ENCODE measurements around the gene LCK.

Gene LCK

DNA sequence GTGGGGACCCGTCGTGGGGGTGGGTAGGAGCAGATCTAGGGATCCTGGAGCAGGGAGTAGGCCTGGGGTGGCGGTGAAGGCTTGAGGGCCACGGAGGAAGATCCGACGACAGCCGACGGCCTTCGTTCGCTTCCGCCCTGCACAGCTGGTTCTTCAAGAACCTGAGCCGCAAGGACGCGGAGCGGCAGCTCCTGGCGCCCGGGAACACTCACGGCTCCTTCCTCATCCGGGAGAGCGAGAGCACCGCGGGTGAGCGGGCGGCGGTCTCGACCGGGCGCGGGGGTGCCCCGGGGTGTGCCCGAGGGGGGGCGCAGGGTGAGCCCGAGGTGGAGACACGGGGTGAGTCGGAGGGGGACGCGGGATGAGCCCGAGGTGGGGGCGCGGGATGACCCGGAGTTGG, 24.4 kb downstream of the LCK start:
- Histone ChIP-seq H3K9me3 (ENCODE audit: control insufficient read depth, insufficient read depth, low read depth, low read length) (no peaks in the 10 kb centered on the region), H3K36me3 (ENCODE audit: control insufficient read depth in 2 of 2, insufficient read depth in 1 of 2, low read length in 2 of 2) (no peaks in the 10 kb centered on the region), H3K27ac (ENCODE audit: extremely low read depth, low read depth, low read length) (no peak overlapping the region), H3K4me3 (ENCODE audit: low read depth, low read length) (no peak overlapping the region), H3K4me1 (ENCODE audit: control insufficient read depth, insufficient read depth, low read length) (no peaks in the 10 kb centered on the region; the same call in 1 of the 2 replicates)
- ChIA-PET CTCF (interaction anchor here (0.6 kb wide), 1 partner anchor 46 kb away, joined by 3 read pairs; no protein-coding TSS in a partner anchor), POLR2A (no interaction called here)
- TF ChIP-seq ZFP69B (tag by site-specific recombination; IDR thresholded peaks at IDR 0.05): no peak
- no peak for TF ChIP-seq GLIS1 (tag by site-specific recombination; IDR thresholded peaks at IDR 0.05)
- no peak for TF ChIP-seq ZFP41 (tag by site-specific recombination; IDR thresholded peaks at IDR 0.05; ENCODE audit: borderline replicate concordance)
- TF ChIP-seq, protein P1, sequence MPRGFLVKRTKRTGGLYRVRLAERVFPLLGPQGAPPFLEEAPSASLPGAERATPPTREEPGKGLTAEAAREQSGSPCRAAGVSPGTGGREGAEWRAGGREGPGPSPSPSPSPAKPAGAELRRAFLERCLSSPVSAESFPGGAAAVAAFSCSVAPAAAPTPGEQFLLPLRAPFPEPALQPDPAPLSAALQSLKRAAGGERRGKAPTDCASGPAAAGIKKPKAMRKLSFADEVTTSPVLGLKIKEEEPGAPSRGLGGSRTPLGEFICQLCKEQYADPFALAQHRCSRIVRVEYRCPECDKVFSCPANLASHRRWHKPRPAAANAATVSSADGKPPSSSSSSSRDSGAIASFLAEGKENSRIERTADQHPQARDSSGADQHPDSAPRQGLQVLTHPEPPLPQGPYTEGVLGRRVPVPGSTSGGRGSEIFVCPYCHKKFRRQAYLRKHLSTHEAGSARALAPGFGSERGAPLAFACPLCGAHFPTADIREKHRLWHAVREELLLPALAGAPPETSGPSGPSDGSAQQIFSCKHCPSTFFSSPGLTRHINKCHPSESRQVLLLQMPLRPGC (tag by site-specific recombination; IDR thresholded peaks at IDR 0.05): no peak
- TF ChIP-seq ZNF311 (tag by site-specific recombination; IDR thresholded peaks at IDR 0.05; ENCODE audit: borderline replicate concordance): no peak
- TF ChIP-seq, protein P2, sequence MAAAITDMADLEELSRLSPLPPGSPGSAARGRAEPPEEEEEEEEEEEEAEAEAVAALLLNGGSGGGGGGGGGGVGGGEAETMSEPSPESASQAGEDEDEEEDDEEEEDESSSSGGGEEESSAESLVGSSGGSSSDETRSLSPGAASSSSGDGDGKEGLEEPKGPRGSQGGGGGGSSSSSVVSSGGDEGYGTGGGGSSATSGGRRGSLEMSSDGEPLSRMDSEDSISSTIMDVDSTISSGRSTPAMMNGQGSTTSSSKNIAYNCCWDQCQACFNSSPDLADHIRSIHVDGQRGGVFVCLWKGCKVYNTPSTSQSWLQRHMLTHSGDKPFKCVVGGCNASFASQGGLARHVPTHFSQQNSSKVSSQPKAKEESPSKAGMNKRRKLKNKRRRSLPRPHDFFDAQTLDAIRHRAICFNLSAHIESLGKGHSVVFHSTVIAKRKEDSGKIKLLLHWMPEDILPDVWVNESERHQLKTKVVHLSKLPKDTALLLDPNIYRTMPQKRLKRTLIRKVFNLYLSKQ (tag by site-specific recombination; IDR thresholded peaks at IDR 0.05; ENCODE audit: borderline replicate concordance): no peak
- TF ChIP-seq KLF10 (tag by site-specific recombination; IDR thresholded peaks at IDR 0.05): no peak
- no peak for TF ChIP-seq ZNF707 (tag by site-specific recombination; IDR thresholded peaks at IDR 0.05)
- TF ChIP-seq, protein P3, sequence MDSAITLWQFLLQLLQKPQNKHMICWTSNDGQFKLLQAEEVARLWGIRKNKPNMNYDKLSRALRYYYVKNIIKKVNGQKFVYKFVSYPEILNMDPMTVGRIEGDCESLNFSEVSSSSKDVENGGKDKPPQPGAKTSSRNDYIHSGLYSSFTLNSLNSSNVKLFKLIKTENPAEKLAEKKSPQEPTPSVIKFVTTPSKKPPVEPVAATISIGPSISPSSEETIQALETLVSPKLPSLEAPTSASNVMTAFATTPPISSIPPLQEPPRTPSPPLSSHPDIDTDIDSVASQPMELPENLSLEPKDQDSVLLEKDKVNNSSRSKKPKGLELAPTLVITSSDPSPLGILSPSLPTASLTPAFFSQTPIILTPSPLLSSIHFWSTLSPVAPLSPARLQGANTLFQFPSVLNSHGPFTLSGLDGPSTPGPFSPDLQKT (IDR thresholded peaks at IDR 0.05; ENCODE audit: borderline replicate concordance, low read depth, low read length): no peak
- TF ChIP-seq, protein P4, sequence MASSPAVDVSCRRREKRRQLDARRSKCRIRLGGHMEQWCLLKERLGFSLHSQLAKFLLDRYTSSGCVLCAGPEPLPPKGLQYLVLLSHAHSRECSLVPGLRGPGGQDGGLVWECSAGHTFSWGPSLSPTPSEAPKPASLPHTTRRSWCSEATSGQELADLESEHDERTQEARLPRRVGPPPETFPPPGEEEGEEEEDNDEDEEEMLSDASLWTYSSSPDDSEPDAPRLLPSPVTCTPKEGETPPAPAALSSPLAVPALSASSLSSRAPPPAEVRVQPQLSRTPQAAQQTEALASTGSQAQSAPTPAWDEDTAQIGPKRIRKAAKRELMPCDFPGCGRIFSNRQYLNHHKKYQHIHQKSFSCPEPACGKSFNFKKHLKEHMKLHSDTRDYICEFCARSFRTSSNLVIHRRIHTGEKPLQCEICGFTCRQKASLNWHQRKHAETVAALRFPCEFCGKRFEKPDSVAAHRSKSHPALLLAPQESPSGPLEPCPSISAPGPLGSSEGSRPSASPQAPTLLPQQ (tag by site-specific recombination; IDR thresholded peaks at IDR 0.05): no peak
- no peak for TF ChIP-seq ZBTB1 (tag by site-specific recombination; IDR thresholded peaks at IDR 0.05)
- TF ChIP-seq ZNF404 (tag by site-specific recombination; IDR thresholded peaks at IDR 0.05): no peak
- TF ChIP-seq ZNF112 (tag by site-specific recombination; IDR thresholded peaks at IDR 0.05): no peak
- no peak for TF ChIP-seq GFI1B (tag by site-specific recombination; IDR thresholded peaks at IDR 0.05)
- no peak for TF ChIP-seq ZNF433 (tag by site-specific recombination; IDR thresholded peaks at IDR 0.05; ENCODE audit: low read depth)
- TF ChIP-seq ZNF530 (tag by site-specific recombination; IDR thresholded peaks at IDR 0.05; ENCODE audit: low read depth): no peak
- TF ChIP-seq, protein P5, sequence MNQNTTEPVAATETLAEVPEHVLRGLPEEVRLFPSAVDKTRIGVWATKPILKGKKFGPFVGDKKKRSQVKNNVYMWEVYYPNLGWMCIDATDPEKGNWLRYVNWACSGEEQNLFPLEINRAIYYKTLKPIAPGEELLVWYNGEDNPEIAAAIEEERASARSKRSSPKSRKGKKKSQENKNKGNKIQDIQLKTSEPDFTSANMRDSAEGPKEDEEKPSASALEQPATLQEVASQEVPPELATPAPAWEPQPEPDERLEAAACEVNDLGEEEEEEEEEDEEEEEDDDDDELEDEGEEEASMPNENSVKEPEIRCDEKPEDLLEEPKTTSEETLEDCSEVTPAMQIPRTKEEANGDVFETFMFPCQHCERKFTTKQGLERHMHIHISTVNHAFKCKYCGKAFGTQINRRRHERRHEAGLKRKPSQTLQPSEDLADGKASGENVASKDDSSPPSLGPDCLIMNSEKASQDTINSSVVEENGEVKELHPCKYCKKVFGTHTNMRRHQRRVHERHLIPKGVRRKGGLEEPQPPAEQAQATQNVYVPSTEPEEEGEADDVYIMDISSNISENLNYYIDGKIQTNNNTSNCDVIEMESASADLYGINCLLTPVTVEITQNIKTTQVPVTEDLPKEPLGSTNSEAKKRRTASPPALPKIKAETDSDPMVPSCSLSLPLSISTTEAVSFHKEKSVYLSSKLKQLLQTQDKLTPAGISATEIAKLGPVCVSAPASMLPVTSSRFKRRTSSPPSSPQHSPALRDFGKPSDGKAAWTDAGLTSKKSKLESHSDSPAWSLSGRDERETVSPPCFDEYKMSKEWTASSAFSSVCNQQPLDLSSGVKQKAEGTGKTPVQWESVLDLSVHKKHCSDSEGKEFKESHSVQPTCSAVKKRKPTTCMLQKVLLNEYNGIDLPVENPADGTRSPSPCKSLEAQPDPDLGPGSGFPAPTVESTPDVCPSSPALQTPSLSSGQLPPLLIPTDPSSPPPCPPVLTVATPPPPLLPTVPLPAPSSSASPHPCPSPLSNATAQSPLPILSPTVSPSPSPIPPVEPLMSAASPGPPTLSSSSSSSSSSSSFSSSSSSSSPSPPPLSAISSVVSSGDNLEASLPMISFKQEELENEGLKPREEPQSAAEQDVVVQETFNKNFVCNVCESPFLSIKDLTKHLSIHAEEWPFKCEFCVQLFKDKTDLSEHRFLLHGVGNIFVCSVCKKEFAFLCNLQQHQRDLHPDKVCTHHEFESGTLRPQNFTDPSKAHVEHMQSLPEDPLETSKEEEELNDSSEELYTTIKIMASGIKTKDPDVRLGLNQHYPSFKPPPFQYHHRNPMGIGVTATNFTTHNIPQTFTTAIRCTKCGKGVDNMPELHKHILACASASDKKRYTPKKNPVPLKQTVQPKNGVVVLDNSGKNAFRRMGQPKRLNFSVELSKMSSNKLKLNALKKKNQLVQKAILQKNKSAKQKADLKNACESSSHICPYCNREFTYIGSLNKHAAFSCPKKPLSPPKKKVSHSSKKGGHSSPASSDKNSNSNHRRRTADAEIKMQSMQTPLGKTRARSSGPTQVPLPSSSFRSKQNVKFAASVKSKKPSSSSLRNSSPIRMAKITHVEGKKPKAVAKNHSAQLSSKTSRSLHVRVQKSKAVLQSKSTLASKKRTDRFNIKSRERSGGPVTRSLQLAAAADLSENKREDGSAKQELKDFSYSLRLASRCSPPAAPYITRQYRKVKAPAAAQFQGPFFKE (tag by site-specific recombination; IDR thresholded peaks at IDR 0.05; ENCODE audit: borderline replicate concordance): no peak
- no peak for TF ChIP-seq ZNF214 (tag by site-specific recombination; IDR thresholded peaks at IDR 0.05; ENCODE audit: borderline replicate concordance)
- no peak for TF ChIP-seq ZNF24 (tag by site-specific recombination; IDR thresholded peaks at IDR 0.05)
- TF ChIP-seq ZBTB8A (tag by site-specific recombination; IDR thresholded peaks at IDR 0.05): no peak
